ENCODE measurements around the gene ZNF593. TPM values are rescaled to one million over a fixed set of nuclear protein-coding genes. Genes with fewer than 3 reads are reported as not detected.

The ZNF593 gene
- total and polyA plus RNA-seq, 9 of the 15 experiments (the other 6 are each of a cell fraction or from before 2014, with no cell fraction given): 9.8 to 334 (median 48.2) TPM

DNA sequence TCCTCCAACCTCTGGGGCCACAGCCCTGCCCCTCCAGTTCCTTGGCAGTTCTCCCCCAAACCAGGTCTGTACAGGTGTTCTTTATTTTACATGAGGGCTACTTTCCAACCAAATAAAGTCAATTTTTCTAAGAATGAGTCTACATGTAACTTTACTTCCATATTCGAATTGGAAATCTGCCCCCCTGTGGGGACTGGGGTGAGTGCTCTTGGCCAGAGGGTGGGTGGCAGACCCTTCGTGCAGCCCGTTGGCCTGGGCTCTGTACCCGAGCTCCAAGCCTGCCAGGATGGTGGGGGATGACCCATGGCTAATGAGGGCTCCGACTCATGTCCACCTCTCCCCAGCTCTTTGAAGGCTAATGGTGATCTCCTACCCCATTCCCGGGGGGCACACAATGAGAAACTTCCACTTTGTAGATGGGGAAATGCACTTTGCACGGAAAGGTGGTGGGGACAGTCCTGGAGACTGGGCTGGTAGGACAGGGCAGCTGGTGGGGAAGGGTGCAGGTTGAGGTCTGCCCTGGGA, 20.1 kb downstream of the ZNF593 start (continued):
- TF ChIP-seq JUN (IDR thresholded peaks at IDR 0.05; ENCODE audit: borderline replicate concordance, low read depth, low read length) (no peak), JUN (CRISPR knock-in tag; IDR thresholded peaks at IDR 0.05; ENCODE audit: borderline replicate concordance) (peak; percentile 60; the same call in 1 of the 2 replicates), ZC3H8 (IDR thresholded peaks at IDR 0.05) (no peak), BDP1 (IDR thresholded peaks at IDR 0.05; ENCODE audit: insufficient read depth, insufficient read length) (no peak), NR2C1 (IDR thresholded peaks at IDR 0.05) (peak; percentile 13), NR2C1 (tag; IDR thresholded peaks at IDR 0.05) (no peak)
- TF ChIP-seq, protein P1, sequence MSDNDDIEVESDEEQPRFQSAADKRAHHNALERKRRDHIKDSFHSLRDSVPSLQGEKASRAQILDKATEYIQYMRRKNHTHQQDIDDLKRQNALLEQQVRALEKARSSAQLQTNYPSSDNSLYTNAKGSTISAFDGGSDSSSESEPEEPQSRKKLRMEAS (CRISPR knock-in tag; IDR thresholded peaks at IDR 0.05): no peak
- TF ChIP-seq, protein P2, sequence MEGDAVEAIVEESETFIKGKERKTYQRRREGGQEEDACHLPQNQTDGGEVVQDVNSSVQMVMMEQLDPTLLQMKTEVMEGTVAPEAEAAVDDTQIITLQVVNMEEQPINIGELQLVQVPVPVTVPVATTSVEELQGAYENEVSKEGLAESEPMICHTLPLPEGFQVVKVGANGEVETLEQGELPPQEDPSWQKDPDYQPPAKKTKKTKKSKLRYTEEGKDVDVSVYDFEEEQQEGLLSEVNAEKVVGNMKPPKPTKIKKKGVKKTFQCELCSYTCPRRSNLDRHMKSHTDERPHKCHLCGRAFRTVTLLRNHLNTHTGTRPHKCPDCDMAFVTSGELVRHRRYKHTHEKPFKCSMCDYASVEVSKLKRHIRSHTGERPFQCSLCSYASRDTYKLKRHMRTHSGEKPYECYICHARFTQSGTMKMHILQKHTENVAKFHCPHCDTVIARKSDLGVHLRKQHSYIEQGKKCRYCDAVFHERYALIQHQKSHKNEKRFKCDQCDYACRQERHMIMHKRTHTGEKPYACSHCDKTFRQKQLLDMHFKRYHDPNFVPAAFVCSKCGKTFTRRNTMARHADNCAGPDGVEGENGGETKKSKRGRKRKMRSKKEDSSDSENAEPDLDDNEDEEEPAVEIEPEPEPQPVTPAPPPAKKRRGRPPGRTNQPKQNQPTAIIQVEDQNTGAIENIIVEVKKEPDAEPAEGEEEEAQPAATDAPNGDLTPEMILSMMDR (IDR thresholded peaks at IDR 0.05 in 2 of 3, conservative IDR thresholded peaks at IDR 0.05 in 1 of 3; ENCODE audit: insufficient read depth in 2 of 3, low read depth in 1 of 3, low read length in 3 of 3): peak in 2 of 3 experiments; percentile 25 to 37; a peak in 3 of 6 replicates
- TF ChIP-seq, protein P3, sequence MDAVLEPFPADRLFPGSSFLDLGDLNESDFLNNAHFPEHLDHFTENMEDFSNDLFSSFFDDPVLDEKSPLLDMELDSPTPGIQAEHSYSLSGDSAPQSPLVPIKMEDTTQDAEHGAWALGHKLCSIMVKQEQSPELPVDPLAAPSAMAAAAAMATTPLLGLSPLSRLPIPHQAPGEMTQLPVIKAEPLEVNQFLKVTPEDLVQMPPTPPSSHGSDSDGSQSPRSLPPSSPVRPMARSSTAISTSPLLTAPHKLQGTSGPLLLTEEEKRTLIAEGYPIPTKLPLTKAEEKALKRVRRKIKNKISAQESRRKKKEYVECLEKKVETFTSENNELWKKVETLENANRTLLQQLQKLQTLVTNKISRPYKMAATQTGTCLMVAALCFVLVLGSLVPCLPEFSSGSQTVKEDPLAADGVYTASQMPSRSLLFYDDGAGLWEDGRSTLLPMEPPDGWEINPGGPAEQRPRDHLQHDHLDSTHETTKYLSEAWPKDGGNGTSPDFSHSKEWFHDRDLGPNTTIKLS (IDR thresholded peaks at IDR 0.05; ENCODE audit: borderline replicate concordance, low read depth): no peak; the same call in 1 of the 2 replicates
- TF ChIP-seq, protein P4, sequence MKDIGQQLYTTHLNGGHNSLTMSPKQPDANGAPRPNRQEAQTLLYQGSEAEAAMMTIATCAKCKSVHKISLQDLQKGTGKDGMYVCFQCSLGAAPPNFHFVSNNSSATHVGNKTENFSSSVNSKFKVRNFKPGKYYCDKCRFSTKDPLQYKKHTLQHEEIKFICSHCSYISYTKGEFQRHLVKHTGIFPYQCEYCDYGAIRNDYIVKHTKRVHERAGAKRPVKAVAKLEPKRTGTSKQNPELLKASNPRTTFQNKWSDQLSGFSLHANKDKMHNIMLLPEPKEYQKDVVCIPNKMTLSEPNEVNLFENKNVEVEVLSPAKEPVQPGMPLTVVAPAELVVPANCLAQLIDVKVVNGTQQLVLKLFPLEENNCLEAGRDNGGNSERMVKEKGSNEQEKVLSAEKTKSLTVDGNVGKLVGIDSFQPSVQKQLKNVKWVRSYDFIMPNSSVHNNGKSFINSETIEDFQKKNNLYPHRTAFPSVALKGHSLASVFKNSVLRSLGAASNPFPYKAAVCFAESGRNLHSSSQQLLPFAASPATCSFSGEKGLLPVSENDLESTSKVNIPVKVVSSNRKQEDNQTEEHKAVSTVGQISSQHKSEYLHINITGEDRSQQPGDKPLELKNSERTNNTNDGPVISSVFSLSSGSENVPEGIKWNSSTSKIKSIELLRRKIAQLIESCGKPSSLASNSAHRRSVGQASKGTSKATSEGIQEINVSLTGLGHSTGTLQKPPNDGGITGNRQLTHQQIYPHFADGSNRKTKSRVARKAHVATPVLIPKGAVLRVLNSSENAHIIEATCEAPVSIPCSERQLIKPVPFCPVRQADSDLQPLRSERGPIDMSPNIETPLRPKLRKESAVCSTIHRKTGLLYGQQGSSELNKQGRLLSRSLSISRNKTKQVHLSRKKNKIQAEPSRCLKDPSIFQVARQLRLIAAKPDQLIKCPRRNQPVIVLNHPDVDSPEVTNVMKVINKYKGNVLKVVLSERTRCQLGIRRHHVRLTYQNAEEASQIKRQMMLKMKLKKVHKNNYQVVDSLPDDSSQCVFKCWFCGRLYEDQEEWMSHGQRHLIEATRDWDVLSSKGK (CRISPR knock-in tag; IDR thresholded peaks at IDR 0.05): no peak
